ENCODE measurements around the gene TRIM50.
"Not testable (repeated sequence)": the region's sequence is repeated elsewhere in the genome, so short reads cannot be mapped to it uniquely, and the experiment has no call there.

TRIM50 gene

GRCh38 chr7:73311421-73311820 lies 16.5 kb downstream of the TRIM50 start:
- not testable (repeated sequence) for FAIRE-seq

GRCh38 chr7:73308665-73309214 lies 19.1 kb downstream of the TRIM50 start, which contains the start of gene NSUN5:
Gene NSUN5, minus strand, starts transcription at chr7:73308826. Its CDS starts 36 bp downstream, at chr7:73308790.
- no peak for FAIRE-seq

- FAIRE-seq, result no peak
Observed at GRCh38 chr7:73308074-73308664, 19.7 kb downstream of the TRIM50 start.

- no peak for FAIRE-seq
Observed at GRCh38 chr7:73307436-73307835, 20.4 kb downstream of the TRIM50 start.

GRCh38 chr7:73304612-73305387 lies 23.1 kb downstream of the TRIM50 start:
- FAIRE-seq, result not testable (repeated sequence)

GRCh38 chr7:73304071-73304470 lies 23.8 kb downstream of the TRIM50 start:
- FAIRE-seq, result no peak

GRCh38 chr7:73303546-73303945 lies 24.3 kb downstream of the TRIM50 start:
- no peak for FAIRE-seq

GRCh38 chr7:73302846-73303245 lies 25.0 kb downstream of the TRIM50 start:
- not testable (repeated sequence) for FAIRE-seq

- not testable (repeated sequence) for FAIRE-seq
Observed at GRCh38 chr7:73301108-73301507, 26.8 kb downstream of the TRIM50 start.

- FAIRE-seq, result not testable (repeated sequence)
Observed at GRCh38 chr7:73299812-73300211, 28.1 kb downstream of the TRIM50 start.

- FAIRE-seq, result not testable (repeated sequence)
Observed at GRCh38 chr7:73297706-73298105, 30.2 kb downstream of the TRIM50 start.

GRCh38 chr7:73297235-73297634 lies 30.6 kb downstream of the TRIM50 start:
- FAIRE-seq, result not testable (repeated sequence)

- FAIRE-seq, result not testable (repeated sequence)
Observed at GRCh38 chr7:73277210-73277609, 50.7 kb downstream of the TRIM50 start.

- FAIRE-seq, result not testable (repeated sequence)
Observed at GRCh38 chr7:73267813-73268212, 60.1 kb downstream of the TRIM50 start.

- FAIRE-seq, result not testable (repeated sequence)
Observed at GRCh38 chr7:73266719-73267368, 61.0 kb downstream of the TRIM50 start.

All from islet of Langerhans (tissue), 1 donor.